Lung (tissue), 12 donors: Measurements from ENCODE around the gene BUB3. TPM values are rescaled to one million over a fixed set of nuclear protein-coding genes. Genes with fewer than 3 reads are reported as not detected.
"Not testable (repeated sequence)": the region's sequence is repeated elsewhere in the genome, so short reads cannot be mapped to it uniquely, and the experiment has no call there.

ENCODE experiments used
- ATAC-seq: fragments of 200-7000 bp; cut with Tn5 transposase; one replicate; pipeline ENCODE4 v1.9.1; 2020; ENCODE audit warnings: moderate number of reproducible peaks; ENCODE audit not compliant: insufficient read depth, low FRiP score
- DNase-seq, 3 donors: peaks; one replicate each; pipeline ENCODE4 v3.0.0-alpha.2; 2013 to 2017
- H3K27ac ChIP-seq, 2 donors: one replicate each; pipeline ENCODE4 v1.5.1; 2013; ENCODE audit warnings: mild to moderate bottlenecking in 2 of 2, moderate library complexity in 2 of 2, control low read depth in 1 of 2, inconsistent platforms in 1 of 2, low read depth in 1 of 2, low read length in 1 of 2
- H3K27me3 ChIP-seq, 3 donors: one replicate each; pipeline ENCODE4 v1.5.1; 2013; ENCODE audit warnings: low read length in 2 of 3; ENCODE audit not compliant: control insufficient read depth in 3 of 3, insufficient read depth in 3 of 3
- H3K36me3 ChIP-seq, 4 donors: one replicate each; pipeline ENCODE4 v1.5.1; 2013; ENCODE audit warnings: low read length in 4 of 4, mild to moderate bottlenecking in 1 of 4, moderate library complexity in 1 of 4; ENCODE audit not compliant: control insufficient read depth in 4 of 4, insufficient read depth in 4 of 4
- H3K4me1 ChIP-seq, 5 donors: one replicate each; pipeline ENCODE4 v1.5.1; 2013; ENCODE audit warnings: low read length in 5 of 5, mild to moderate bottlenecking in 2 of 5, moderate library complexity in 1 of 5; ENCODE audit not compliant: control insufficient read depth in 5 of 5, insufficient read depth in 5 of 5
- H3K4me3 ChIP-seq: one replicate; pipeline ENCODE4 v1.5.1; 2013; ENCODE audit warnings: mild to moderate bottlenecking, control low read depth, moderate library complexity
- H3K9ac ChIP-seq, 2 donors: one replicate each; pipeline ENCODE4 v1.5.1; 2013; ENCODE audit warnings: low read length in 2 of 2, control low read depth in 1 of 2; ENCODE audit not compliant: insufficient read depth in 1 of 2
- H3K9me3 ChIP-seq, 4 donors: one replicate each; pipeline ENCODE4 v1.5.1; 2013; ENCODE audit warnings: low read length in 3 of 4, mild to moderate bottlenecking in 1 of 4, moderate library complexity in 1 of 4; ENCODE audit not compliant: control insufficient read depth in 4 of 4, insufficient read depth in 3 of 4
- WGBS, 2 donors: extraction: QIAGEN DNeasy Blood & Tissue Kit; methylation state at CpG; one replicate each; pipeline ENCODE4 v1.1.7; 2013; 5-methylcytosine and 5-hydroxymethylcytosine counted together
- polyA plus RNA-seq, 2 donors: library from polyadenylated mRNA; stranded (reverse); fragments of 200-250 nt; gene quantifications; one replicate each; pipeline ENCODE4 v1.2.1, GENCODE V29; 2013
- total RNA-seq, 2 donors: library from RNA; depleted of rRNA in 1 of 2; stranded (reverse); fragments of >200 nt in 1 of 2; gene quantifications; one replicate each; pipeline ENCODE4 v1.2.1, GENCODE V29; 2014 to 2021
- TF ChIP-seq, protein P1 (sequence below): IDR thresholded peaks from 2 replicates; pipeline ENCODE4 v1.5.1; 2012; ENCODE audit warnings: mild to moderate bottlenecking; ENCODE audit errors: control extremely low read depth, extremely low read depth
- donor health status: control.
- donor health status: control.
- donor health status: Bipolar disorder and iron deficiency.
- donor health status: healthy.
- donor health status: DM: yes; HTN: yes; CAD: no.

Gene BUB3
- total and polyA plus RNA-seq, 4 donors, result 35.4 to 114 (median 64.1) TPM

DNA sequence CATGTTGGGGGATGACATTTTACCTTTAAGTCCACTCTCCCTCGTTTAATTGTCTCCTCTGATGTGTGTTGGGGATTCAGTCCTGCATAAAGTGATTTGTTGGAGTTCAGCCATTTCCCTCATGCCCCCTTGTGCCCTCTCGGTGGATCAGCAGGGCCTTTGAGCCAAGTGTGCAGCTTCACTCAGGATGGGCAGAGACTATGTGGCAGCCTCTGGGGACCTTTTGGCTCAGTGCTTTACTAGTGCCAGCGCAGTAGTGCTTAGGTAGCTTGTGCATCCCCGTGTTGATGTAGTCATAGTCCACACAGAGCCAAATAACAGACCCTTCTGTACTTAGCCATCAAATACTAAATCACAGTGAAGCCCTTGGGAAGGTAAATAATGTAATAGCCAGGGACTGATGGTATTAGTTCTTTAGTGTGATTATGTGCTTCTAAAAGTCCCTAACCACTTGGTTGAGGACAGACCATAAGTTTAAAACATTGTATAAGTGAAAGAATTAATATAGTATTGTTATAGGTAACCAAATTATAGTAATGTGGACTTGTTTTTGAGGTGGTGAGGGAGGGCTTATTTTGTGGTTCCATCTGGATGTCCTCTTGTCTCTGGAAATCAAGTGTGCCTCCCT lies 11.4 kb downstream of the BUB3 start:
- ATAC-seq (no peak), DNase-seq (no peak)
- H3K36me3 ChIP-seq, result peaks cover 8 to 36% (median 18%) of the 10 kb centered on the region in 4 donors
- 85 to 88% methylated on average over 4 of the region's 4 CpGs for WGBS, 2 donors
- no peaks in the 10 kb centered on the region for H3K4me1 ChIP-seq
- TF ChIP-seq, protein P1, sequence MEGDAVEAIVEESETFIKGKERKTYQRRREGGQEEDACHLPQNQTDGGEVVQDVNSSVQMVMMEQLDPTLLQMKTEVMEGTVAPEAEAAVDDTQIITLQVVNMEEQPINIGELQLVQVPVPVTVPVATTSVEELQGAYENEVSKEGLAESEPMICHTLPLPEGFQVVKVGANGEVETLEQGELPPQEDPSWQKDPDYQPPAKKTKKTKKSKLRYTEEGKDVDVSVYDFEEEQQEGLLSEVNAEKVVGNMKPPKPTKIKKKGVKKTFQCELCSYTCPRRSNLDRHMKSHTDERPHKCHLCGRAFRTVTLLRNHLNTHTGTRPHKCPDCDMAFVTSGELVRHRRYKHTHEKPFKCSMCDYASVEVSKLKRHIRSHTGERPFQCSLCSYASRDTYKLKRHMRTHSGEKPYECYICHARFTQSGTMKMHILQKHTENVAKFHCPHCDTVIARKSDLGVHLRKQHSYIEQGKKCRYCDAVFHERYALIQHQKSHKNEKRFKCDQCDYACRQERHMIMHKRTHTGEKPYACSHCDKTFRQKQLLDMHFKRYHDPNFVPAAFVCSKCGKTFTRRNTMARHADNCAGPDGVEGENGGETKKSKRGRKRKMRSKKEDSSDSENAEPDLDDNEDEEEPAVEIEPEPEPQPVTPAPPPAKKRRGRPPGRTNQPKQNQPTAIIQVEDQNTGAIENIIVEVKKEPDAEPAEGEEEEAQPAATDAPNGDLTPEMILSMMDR, result no peak
- no peaks in the 10 kb centered on the region for H3K9me3 ChIP-seq
- no peak overlapping the region for H3K9ac ChIP-seq
- H3K27me3 ChIP-seq, result no peaks in the 10 kb centered on the region
- H3K4me3 ChIP-seq, result no peak overlapping the region
- H3K27ac ChIP-seq, result no peak overlapping the region

DNA sequence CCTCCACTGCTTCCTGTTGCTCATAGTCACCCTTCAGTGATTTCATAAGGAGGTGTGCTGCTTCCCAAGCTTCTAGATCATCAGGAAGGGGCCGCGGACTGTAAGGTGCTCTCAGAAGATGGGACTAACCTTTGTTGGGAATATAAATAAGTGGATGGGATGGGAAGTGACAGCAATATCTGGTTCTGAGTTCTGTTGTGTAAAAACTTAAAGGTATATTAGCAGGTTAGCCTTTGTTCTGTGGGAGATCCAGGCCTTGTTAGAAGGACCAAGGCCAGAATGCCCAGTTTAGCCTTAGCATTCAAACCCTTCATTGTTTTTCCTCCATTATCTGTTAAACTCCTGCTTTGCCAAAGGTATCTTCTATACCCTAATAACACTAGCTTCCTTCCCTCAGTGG lies 12.4 kb downstream of the BUB3 start:
- TF ChIP-seq, protein P1, result no peak
- 96 to 98% methylated on average over 2 of the region's 2 CpGs for WGBS, 2 donors
- no peak for DNase-seq

DNA sequence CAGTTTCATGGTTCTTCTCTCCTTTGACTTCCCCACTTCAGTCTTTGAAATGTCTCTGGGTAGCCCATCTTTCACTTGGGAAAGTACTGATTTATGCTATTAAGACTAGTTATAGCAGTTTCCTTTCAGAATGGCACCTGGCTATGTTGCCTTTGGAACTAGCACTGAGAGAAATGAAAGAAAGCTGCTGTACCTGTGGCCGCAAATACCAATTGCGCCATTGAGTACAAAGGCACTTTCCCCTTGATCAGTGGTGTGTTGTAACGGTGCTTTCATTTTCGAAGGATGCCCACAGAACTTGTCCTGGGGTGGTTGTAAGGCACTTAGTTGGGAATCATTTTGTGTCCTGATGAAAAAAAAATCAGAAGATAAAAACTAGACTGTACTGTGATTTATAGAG lies 16.8 kb downstream of the BUB3 start:
- TF ChIP-seq, protein P1, result no peak
- H3K36me3 ChIP-seq, result peaks cover 4 to 13% (median 7%) of the 10 kb centered on the region in 4 donors
- no peak for ATAC-seq
- no peak overlapping the region for H3K9ac ChIP-seq
- no peaks in the 10 kb centered on the region for H3K27me3 ChIP-seq
- DNase-seq, result no peak
- H3K9me3 ChIP-seq, result no peaks in the 10 kb centered on the region
- 95 to 97% methylated on average over 4 of the region's 4 CpGs for WGBS, 2 donors
- no peak overlapping the region for H3K4me3 ChIP-seq
- no peak overlapping the region for H3K27ac ChIP-seq
- H3K4me1 ChIP-seq, result no peaks in the 10 kb centered on the region

More for the DNA sequence above, 12.4 kb downstream of the BUB3 start:
- H3K4me3 ChIP-seq, result no peak overlapping the region
- no peaks in the 10 kb centered on the region for H3K27me3 ChIP-seq
- no peaks in the 10 kb centered on the region for H3K9me3 ChIP-seq
- no peak overlapping the region for H3K9ac ChIP-seq
- H3K36me3 ChIP-seq, result peaks cover 8 to 33% (median 18%) of the 10 kb centered on the region in 4 donors
- ATAC-seq, result no peak
- no peak overlapping the region for H3K27ac ChIP-seq
- H3K4me1 ChIP-seq, result no peaks in the 10 kb centered on the region

DNA sequence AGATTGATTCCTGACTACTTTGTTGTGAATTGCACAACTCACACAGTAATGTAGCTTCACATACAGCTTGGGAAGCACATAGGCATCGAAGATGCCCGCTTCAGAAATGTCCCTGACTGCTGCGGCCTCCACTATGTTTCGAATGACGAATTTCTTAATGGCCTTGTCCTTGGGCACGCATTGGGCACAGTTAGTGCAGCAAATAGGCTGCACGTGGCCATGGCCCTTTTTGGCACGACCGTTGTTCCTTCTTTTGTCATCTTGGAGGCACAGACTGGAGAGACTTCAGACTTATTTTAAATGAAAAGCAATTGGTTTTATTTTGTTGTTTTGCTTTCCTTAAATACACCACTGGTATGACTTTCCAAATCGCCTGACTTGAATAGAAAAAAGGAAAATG lies 17.4 kb downstream of the BUB3 start:
- H3K4me1 ChIP-seq, H3K27ac ChIP-seq, DNase-seq, H3K9me3 ChIP-seq, H3K27me3 ChIP-seq, ATAC-seq, H3K4me3 ChIP-seq, H3K9ac ChIP-seq: not testable (repeated sequence)
- H3K36me3 ChIP-seq, result peaks cover 3 to 15% (median 8%) of the 10 kb centered on the region in 4 donors
- 96 to 99% methylated on average over 10 of the region's 10 CpGs for WGBS, 2 donors
